ENCODE measurements around the gene AMPD3. TPM values are rescaled to one million over a fixed set of nuclear protein-coding genes. Genes with fewer than 3 reads are reported as not detected.

AMPD3 gene
- total RNA-seq, 1 donor from 2014 or later, result 6.8 TPM

DNA sequence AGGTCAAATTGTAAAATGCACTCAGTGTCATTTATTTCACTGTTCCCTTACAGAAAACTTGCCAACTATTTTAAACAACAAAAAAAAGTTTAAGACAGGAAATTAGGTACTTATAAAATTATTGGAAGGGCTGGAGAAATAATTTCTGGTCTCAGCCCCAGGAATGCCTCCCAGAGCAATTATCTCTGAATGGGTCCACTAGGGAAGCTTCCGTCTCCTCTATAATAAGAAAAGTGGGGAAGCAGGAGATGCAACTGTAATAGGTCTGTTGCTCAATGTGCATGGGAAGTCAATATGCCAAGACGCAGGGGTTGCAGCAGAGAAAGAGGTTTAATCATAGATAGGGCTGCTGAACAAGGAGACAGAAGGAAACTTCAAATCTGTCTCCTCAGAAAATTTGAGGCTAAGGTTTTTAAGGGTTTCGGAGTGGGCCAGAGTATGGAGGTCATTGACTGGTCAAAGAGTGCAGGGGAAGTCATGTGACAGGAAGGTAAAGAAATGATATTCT is 96.8 kb downstream of the AMPD3 start:
- H3K9me3 Mint-ChIP-seq, result peaks cover 14% of the 10 kb centered on the region
- no peak for DNase-seq (ENCODE audit: low spot score in 2 of 2, unreplicated experiment in 2 of 2)
- no peaks in the 10 kb centered on the region for H3K4me1 Mint-ChIP-seq
- H3K36me3 Mint-ChIP-seq, result no peaks in the 10 kb centered on the region
- no peak overlapping the region for H3K4me3 Mint-ChIP-seq
- H3K27me3 Mint-ChIP-seq (ENCODE audit: low read depth), result peaks cover 25% of the 10 kb centered on the region
- TF ChIP-seq, protein P1, sequence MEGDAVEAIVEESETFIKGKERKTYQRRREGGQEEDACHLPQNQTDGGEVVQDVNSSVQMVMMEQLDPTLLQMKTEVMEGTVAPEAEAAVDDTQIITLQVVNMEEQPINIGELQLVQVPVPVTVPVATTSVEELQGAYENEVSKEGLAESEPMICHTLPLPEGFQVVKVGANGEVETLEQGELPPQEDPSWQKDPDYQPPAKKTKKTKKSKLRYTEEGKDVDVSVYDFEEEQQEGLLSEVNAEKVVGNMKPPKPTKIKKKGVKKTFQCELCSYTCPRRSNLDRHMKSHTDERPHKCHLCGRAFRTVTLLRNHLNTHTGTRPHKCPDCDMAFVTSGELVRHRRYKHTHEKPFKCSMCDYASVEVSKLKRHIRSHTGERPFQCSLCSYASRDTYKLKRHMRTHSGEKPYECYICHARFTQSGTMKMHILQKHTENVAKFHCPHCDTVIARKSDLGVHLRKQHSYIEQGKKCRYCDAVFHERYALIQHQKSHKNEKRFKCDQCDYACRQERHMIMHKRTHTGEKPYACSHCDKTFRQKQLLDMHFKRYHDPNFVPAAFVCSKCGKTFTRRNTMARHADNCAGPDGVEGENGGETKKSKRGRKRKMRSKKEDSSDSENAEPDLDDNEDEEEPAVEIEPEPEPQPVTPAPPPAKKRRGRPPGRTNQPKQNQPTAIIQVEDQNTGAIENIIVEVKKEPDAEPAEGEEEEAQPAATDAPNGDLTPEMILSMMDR (IDR thresholded peaks at IDR 0.05; ENCODE audit: unreplicated experiment), result no peak
- no peak overlapping the region for H3K27ac Mint-ChIP-seq

DNA sequence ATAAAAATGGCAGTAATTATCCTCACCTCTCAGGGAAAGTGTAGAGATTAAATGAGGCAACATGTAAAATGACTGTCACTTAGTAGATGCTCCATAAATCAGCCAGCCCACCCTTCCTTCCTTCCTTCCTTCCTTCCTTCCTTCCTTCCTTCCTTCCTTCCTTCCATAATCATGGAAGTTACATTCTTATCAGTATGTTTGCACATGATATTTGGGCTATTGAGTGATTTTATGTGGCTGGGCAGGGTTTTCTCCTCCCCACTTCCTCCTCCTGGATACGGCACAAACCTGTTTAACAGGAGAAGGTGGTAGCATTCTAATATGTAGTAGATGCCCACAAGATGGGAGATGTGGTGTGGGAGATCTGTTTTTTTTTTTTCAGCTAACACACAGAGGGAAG is 101.5 kb downstream of the AMPD3 start:
- H3K36me3 Mint-ChIP-seq, result no peaks in the 10 kb centered on the region
- TF ChIP-seq, protein P1 (IDR thresholded peaks at IDR 0.05; ENCODE audit: unreplicated experiment), result no peak
- no peaks in the 10 kb centered on the region for H3K4me1 Mint-ChIP-seq
- H3K27ac Mint-ChIP-seq, result no peak overlapping the region
- peaks cover 11% of the 10 kb centered on the region for H3K27me3 Mint-ChIP-seq (ENCODE audit: low read depth)
- no peak overlapping the region for H3K4me3 Mint-ChIP-seq
- DNase-seq (ENCODE audit: low spot score in 2 of 2, unreplicated experiment in 2 of 2), result no peak
- peaks cover 6% of the 10 kb centered on the region for H3K9me3 Mint-ChIP-seq

Other genes with a start within 250 kb of the AMPD3 start
- gene SBF2, start 161.0 kb upstream of the AMPD3 start, total RNA-seq, result 44.7 to 58.4 TPM (median 53.1 TPM) in 3 replicates
- 12.8 to 13.8 TPM (median 13.3 TPM) in 3 replicates for gene ADM, start 150.2 kb upstream of the AMPD3 start, total RNA-seq
- gene RNF141, start 85.9 kb downstream of the AMPD3 start, total RNA-seq, result 24.9 to 30.3 TPM (median 26.1 TPM) in 3 replicates
- gene LYVE1, start 113.4 kb downstream of the AMPD3 start, total RNA-seq, result 0.13 to 0.25 TPM (median 0.18 TPM) in 3 replicates
- 13.1 to 13.8 TPM (median 13.6 TPM) in 3 replicates for gene IRAG1, start 238.5 kb downstream of the AMPD3 start, total RNA-seq

All from mesothelial cell of epicardium (in vitro differentiated cells).